ENCODE data around the gene TRIM7.
"Not testable (repeated sequence)": the region's sequence is repeated elsewhere in the genome, so short reads cannot be mapped to it uniquely, and the experiment has no call there.

Gene TRIM7

GRCh38 chr5:181210698-181211097, 5.7 kb upstream of the TRIM7 start:
- DNase-seq = not testable (repeated sequence)

- not testable (repeated sequence) for DNase-seq
These were observed 5.2 kb upstream of the TRIM7 start for GRCh38 chr5:181210148-181210547.

- DNase-seq = not testable (repeated sequence)
These were observed 4.0 kb upstream of the TRIM7 start for GRCh38 chr5:181209006-181209405.

DNA sequence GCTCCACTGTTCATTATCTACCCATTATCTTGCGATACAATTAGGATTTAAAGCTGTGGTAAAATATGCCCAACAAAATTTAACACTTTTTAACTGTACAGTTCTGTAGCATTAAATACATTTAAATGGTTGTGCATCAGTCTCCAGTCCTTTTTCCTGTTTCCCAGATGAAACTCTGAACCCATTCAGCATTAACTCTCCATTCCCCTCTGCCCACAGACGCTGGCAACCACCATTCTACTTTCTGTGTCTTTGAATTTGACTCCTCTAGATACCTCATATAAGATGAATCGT, 2.9 kb upstream of the TRIM7 start:
- DNase-seq = no peak

DNA sequence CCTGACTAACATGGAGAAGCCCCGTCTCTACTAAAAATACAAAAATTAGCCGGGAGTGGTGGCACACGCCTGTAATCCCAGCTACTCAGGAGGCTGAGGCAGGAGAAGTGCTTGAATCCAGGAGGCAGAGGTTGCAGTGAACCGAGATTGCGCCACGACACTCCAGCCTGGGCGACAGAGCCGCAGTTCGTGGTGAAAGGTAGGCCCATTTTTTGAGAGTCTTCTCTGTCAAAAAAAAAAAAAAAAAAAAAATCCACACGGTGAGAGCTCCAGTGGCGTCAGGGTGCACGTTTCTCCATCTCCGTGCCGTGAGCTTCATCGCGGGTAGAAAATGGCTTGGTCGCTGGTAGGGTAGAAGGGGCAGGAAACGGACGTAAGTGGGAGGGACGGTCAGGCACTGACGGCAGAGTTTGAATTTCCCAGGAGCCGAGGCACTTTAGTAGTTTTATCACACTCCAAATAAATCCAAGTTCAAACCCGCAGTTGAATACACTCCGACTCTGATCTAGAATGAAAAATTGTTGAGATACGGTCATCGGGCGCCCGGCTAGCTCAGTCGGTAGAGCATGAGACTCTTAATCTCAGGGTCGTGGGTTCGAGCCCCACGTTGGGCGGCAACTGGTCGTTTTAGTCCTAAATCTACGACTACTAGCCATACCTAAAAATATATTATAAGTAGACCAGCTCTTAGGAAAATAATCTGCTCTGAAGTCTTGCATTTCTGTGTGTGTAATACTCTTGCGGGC, 2.4 kb upstream of the TRIM7 start:
- no peak for DNase-seq

GRCh38 chr5:181205761-181206649, 1.0 kb upstream of the TRIM7 start:
- DNase-seq = no peak

- DNase-seq = no peak
These were observed 727 bp downstream of the TRIM7 start for GRCh38 chr5:181204113-181204825.

DNA sequence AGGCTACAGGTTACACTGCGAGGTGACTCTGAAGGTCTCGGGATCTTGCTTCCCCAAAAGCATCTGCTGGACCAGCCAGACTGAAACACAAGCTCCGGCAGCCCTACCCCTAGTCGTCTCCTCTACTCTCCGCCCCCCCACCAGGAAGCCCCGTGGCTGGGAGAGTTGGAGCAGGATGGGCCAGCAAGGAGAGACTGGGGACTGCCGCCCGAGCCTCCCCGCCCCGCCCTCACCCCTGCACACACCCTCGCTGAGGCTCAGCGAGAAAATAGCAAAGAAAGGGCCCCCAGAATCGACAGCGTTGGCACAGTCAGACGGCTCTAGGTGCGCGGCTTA, 1.3 kb downstream of the TRIM7 start:
- no peak for DNase-seq

DNA sequence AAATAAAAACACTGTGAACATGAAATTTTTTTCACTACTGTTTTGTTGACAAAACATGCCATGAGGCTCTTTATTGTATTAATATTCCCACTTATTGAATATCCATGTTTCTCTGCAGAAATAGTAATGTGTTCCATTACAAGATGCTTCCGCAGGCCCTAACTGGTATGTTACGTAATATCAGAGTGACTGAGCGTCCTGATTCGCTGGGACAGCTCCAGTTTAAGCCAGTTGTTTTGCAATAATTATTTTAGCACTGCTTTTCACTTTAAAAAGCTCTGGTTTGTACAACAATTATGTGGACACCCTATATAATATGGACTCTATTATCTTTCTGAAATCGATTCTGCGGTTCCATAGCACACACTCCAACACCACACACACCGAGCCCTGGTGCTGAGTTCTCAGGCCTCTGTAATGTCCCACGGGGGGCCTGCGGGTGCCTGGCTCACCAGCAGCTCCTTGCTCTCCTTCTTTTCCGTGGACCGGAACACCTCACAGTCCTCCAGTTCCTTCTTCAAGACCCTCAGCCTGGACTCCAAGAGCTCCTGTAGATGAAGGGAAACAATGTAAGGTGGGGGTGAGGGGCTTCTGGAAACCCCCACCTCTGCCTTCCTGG, 1.8 kb downstream of the TRIM7 start:
- no peak for DNase-seq

- DNase-seq = no peak
These were observed 4.2 kb downstream of the TRIM7 start for GRCh38 chr5:181200816-181201215.

DNA sequence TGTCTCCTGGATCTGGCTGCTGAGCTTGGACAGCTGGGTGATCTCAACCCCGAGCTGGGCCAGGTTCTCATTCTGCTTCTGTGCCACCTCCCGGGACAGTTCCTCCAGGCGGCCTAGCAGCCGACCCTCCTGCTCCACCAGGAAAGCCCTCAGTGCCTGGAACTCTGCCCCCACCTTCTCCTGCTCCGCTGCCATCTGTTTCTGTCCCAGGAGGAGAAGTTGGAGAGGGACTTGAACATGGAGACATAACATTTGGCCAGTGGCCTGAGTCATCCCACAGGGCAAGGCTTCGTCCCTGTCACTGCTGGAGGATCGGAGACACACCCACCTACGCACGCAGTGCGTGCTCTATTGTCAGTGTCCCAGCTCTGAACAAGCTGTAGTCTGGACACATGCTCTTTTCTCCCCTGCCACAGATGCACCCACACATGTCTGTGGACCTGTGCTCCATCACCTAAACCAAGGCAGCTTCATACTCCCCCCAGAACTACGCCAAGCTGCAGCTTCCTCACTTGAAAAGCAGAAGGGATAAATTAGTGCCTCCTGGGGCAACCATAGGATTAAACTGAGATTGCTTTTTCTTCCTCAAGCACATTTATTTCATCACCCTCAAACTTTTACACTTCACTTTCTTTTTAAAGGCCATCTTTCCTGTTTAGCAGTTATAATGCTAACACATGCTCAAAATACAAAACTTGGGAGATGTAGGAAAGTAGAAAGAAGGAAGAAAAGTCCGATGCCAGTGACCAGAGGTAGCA, 4.9 kb downstream of the TRIM7 start:
- DNase-seq = no peak

DNA sequence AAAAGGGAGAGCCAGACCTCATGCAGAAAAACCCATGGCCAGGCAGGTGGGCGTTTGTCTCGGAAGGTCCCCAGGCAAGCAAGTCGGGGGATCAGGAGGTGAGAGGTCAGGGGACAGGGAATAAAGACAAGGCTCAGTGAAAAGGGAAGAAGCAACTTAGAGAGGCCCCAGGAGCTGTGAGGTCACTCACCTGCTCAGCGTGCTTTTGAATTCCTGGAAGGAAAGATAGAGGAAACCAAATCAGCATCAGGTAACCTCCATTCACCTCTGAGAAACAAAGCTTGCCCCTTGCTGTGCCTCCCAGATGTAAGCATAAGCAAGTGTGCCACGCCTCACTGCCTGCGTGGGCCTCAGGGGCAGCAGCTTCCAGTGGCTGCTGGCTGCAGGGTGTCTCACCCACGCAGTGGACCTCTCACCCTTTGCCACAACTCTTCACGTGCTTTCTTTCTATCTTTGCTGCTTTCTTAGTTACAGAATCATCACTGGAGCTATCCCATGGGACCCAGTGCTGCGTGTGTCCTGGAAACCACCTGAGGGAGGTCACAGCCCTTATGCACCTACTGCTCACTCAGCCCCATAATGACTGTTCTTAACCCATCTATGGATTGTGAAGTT, 6.0 kb downstream of the TRIM7 start:
- no peak for DNase-seq

DNA sequence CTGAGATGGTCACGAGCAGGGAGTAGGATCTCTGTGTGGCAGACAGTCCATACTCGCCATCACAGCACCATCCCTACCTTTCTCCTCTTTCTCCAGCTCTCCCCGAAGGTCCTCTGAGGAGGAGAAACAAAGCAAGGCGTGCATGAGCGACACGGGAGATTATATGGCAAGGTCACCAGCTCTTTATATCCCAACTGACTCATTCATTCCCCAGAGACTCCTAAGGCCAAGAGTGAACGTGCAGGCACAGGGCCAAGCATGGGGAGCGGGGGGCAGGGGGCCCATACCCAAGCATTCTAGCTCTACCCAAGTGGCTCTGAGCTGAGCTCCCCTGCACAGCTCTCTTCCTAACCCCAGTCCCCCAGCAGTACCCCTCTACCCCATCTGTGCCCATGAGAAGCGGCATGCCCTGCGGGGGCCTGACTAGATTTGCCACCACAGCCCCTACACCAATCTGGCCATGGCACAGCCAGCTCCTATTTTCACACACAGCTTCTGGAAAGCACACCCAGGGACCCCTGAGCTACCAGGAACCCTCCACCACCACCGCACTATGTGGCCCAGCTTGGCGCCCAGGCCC, 6.8 kb downstream of the TRIM7 start:
- DNase-seq = no peak

DNA sequence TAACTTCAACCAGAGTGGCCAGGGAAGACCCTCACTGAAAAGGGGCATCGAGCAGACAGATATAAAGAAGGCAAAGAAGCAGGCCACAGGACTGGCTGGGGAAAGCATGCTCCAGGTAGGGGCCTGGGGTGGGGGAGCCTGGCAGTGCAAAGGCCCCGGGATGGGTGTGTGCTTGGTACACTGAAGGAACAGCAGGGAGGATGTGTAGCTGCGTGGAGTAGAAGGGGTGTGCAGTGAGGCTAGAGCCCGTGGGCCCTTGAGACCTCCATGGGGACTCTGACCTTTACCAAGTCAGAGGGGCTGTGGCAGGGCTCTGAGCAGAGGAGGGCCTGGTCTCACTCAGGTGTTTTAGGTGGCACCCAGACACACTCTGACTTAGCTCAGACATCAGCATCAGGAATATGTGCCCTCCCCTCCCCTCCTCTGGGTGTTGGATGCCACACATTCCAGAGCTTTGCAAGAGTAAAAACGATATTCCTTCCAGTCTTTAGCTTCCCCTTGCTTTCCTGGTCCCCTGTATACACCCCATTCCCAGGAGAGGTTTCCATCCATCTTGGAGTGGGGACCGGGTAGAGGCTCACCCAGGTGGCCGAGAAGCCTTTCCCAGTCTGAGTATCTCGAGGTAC, 7.6 kb downstream of the TRIM7 start:
- DNase-seq = no peak

DNA sequence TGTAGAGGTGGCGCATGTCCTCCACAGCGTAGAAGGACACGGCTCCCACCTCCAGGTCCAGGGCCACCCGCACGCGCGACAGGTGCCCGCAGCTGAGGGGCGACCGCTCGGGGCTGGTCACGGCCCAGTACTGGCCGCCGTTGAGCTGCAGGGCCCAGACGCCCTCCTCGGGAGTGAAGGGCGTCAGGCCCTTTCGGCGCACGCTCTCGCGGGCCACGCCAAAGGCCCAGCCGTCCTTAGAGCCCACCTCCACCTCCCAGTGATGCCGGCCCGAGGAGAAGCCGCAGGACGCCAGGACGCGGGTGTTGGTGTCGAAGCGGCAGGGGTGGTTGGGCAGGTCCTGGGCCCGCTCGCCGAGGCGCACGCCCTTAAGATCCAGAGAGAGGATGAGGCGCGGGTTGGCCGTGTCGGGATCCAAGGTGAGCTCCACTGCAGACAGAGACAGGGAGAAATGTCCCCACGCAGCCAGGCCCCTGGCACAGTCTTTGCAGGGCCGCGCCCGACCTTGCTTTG, 9.7 kb downstream of the TRIM7 start:
- DNase-seq = no peak

DNA sequence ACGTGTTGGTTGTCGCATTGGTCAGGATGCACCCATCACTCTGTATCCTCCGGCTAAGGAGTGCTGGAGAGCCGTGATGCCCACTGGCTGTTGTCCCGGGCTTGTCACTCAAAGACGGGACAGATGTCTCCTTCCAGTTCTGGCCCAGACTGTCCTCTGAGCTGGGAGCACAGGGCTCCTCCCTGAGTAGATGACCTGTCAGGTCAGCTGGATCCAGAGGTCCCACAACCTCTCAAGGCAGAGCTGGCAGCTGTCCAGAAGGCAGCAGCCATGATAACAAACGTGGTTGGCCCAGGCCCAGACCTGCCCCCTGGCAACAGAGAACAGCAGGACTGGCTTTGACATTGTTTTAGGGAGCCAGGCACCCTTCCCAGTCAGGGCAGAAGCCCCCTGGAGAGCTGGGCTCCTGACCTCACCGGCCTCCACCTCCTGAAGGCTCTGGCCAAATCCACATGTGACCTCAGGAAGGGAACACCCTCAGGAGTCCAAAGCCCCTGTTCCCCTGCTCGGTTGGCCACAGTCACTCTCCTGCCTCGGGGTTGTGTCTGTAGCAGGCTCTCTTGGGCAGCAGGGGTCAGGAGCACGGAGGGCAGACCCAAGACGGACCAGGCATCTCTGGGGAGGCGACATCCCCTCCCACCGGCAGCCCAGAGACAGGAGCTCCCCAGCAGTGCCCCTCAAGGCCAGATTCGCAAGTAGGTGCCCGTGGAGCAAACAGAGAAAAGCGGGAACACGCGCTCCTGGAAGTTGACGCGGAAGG, 10.3 kb downstream of the TRIM7 start:
- no peak for DNase-seq

GRCh38 chr5:181193656-181194055, 11.3 kb downstream of the TRIM7 start:
- DNase-seq = no peak

DNA sequence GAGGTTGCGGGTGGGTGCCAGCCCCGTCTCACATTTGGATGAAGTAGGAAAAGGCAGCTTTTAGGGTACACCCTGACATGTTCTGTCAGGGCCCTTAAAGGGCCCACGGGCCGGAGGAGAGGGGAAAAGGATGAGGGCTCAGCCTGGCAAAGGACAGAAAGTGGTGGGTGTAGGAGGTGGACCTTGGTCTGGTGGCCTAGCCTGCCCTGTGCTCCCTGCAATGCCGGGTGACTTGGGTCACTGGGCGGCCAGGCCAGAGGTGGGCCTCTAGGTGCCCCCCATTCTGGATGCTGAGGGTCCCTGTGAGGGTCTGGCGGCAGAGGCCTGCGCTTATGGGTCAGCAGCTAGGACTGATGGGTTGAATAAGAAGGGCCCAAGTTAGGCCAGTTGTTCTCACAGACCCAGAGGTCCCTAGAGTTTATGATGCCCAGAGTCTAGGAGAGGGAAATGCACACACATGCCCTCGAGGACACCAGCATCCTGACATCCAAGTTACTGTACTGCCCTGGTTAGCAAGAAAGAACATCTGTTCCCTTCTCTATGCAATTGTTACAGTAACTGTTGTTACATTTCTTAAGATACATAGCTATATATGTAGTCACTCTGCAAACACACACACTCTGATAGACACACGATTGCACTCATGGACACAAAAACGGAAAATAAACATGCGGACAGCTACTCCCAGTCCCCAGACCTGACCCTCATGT, 12.5 kb downstream of the TRIM7 start:
- no peak for DNase-seq

DNA sequence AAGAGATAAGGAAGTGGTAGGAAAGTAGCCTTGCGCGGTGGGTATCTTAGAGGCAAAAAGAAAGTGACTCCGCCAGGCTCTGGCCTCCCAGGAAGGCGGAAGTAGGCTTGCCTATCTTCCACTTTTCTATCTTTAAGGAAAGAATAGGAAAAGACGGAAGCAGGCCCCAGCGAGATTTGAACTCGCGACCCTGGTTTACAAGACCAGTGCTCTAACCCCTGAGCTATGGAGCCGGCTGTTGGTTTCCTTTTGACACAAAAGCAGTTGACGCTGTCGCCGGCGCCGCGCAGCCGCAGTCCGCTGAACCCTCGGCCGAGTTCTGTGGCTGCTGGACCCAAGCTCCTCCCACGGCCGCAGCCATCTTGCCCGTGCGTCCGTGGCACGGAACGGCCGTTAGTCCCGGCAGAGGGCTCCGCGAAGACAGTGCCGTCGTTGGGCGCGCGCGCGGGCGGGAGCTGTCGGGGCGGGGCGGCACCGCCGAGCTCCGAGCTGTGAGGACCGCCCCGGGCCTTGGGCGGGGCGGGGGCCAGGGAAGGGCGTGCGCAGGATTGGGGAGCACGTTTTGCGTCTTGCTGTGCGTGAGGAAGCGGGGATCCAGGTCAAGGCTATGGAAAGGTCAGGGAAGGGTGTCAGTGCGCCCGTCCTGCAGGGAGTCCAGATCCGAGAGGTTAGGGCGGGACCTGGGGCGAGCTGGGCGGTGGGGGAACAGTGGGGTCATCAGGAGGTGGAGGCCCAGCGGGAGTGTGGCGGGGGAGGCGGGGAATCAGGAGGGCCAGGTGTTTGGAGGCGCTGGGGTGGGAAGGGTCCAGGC, 13.3 kb downstream of the TRIM7 start:
- no peak for DNase-seq

Data from NCI-H2029 treated with DMSO at 0.1 percent for 48 hours (cell line).